ENCODE data around the gene DDX17.

DDX17 gene

GRCh38 chr22:38487946-38488345 lies 18.2 kb downstream of the DDX17 start:
- CTCF ChIA-PET, result interaction anchor here (1.5 kb wide), 1 partner anchor 13 kb away, joined by 3 read pairs; no protein-coding TSS in a partner anchor
- DNase-seq (ENCODE audit: extremely low spot score), result no peak
- POLR2A ChIA-PET, result interaction anchor here (0.6 kb wide), 1 partner anchor 9 kb away, joined by 9 read pairs; no protein-coding TSS in a partner anchor
- TF ChIP-seq CTCF (IDR thresholded peaks at IDR 0.05; ENCODE audit: control extremely low read depth, extremely low read depth, low read depth, missing control alignments), result no peak

GRCh38 chr22:38485783-38486182 lies 20.3 kb downstream of the DDX17 start:
- ChIA-PET CTCF (interaction anchor here (0.6 to 1.3 kb wide), 2 partner anchors 9 to 13 kb away, joined by 3 read pairs; no protein-coding TSS in a partner anchor), POLR2A (interaction anchor here (1.0 kb wide), 1 partner anchor 15 kb away, joined by 5 read pairs; no protein-coding TSS in a partner anchor)
- no peak for TF ChIP-seq CTCF (IDR thresholded peaks at IDR 0.05; ENCODE audit: control extremely low read depth, extremely low read depth, low read depth, missing control alignments)
- no peak for DNase-seq (ENCODE audit: extremely low spot score)

- ChIA-PET POLR2A (interaction anchor here (0.8 kb wide), 1 partner anchor 9 kb away, joined by 4 read pairs; no protein-coding TSS in a partner anchor), CTCF (interaction anchor here (1.0 to 1.4 kb wide), 3 partner anchors 10 to 13 kb away, joined by 3 to 4 read pairs (median 3); no protein-coding TSS in a partner anchor)
- no peak for DNase-seq (ENCODE audit: extremely low spot score)
- no peak for TF ChIP-seq CTCF (IDR thresholded peaks at IDR 0.05; ENCODE audit: control extremely low read depth, extremely low read depth, low read depth, missing control alignments)
Observed at GRCh38 chr22:38484244-38484643, 21.9 kb downstream of the DDX17 start.

GRCh38 chr22:38482662-38483308 lies 23.3 kb downstream of the DDX17 start:
- CTCF ChIA-PET, result interaction anchor here (1.1 to 1.4 kb wide), 2 partner anchors 12 kb away, joined by 3 read pairs; no protein-coding TSS in a partner anchor
- no peak for DNase-seq (ENCODE audit: extremely low spot score)
- TF ChIP-seq CTCF (IDR thresholded peaks at IDR 0.05; ENCODE audit: control extremely low read depth, extremely low read depth, low read depth, missing control alignments), result no peak
- POLR2A ChIA-PET, result no interaction called here

GRCh38 chr22:38481871-38482332 lies 24.2 kb downstream of the DDX17 start:
- no peak for DNase-seq (ENCODE audit: extremely low spot score)
- no peak for TF ChIP-seq CTCF (IDR thresholded peaks at IDR 0.05; ENCODE audit: control extremely low read depth, extremely low read depth, low read depth, missing control alignments)
- ChIA-PET POLR2A (no interaction called here), CTCF (no interaction called here)

- CTCF ChIA-PET, result no interaction called here
- no peak for DNase-seq (ENCODE audit: extremely low spot score)
- TF ChIP-seq CTCF (IDR thresholded peaks at IDR 0.05; ENCODE audit: control extremely low read depth, extremely low read depth, low read depth, missing control alignments), result no peak
- POLR2A ChIA-PET, result interaction anchor here (1.1 kb wide), 1 partner anchor 12 kb away, joined by 4 read pairs; no protein-coding TSS in a partner anchor
Observed at GRCh38 chr22:38481162-38481870, 24.8 kb downstream of the DDX17 start.
